Stimulated activated CD4-positive, alpha-beta T cell treated with anti-CD3 and anti-CD28 coated beads, Interleukin-12 subunit alpha, Interleukin-12 subunit beta, amount 100 ng/mL, for 24 hours (primary cell): ENCODE results near the gene TMEM178B.
A peak's percentile ranks its signal among the peaks of the same experiment; 100 is the strongest.

Experiments used
- DNase-seq, 2 experiments: peaks; one replicate each; pipeline ENCODE4 v3.0.0-alpha.2; 2020; ENCODE audit warnings: low read depth in 2 of 2

The TMEM178B gene

DNA sequence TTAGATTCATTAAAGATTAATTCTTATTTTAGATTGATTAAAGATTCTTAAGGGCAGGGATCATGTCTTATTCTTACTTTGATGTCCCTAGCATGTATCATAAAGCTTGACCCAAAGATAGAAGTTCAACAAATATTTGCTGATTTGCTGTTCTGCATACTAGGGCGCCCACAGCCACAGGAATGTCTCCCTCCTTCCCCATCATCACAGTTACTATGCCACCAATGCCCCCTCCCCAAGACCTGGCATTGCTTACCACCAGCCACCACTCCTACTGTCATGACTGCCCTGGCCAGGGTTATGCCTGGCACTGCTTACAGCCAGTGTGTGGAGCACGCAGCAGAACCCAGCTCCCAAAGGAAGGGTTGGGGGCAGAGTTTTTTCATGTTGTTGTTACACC lies 390.7 kb downstream of the TMEM178B start:
- DNase-seq, result no peak

- DNase-seq, result no peak
Observed at GRCh38 chr7:141466151-141466904, 392.5 kb downstream of the TMEM178B start.

- no peak for DNase-seq
Observed at GRCh38 chr7:141468341-141468740, 394.5 kb downstream of the TMEM178B start.

DNA sequence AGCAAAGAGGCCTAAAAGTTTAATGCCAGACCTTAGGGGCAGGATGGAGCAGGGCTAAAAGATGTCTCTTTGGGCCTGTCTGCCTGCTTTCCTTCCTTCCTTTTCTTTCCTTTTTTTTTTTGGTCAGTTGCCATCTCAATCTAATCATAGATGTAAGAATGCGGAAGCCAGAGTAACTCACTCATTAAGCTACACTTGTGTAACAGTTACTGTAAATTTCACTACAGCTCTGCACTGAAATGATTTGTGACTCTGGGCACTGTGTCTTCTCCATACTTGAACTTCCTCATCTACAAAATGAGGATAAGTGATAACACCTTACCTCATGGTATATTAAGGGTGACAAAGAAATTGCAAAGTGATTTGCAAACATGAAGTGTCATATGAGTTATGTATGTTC lies 401.8 kb downstream of the TMEM178B start:
- DNase-seq, result no peak

DNA sequence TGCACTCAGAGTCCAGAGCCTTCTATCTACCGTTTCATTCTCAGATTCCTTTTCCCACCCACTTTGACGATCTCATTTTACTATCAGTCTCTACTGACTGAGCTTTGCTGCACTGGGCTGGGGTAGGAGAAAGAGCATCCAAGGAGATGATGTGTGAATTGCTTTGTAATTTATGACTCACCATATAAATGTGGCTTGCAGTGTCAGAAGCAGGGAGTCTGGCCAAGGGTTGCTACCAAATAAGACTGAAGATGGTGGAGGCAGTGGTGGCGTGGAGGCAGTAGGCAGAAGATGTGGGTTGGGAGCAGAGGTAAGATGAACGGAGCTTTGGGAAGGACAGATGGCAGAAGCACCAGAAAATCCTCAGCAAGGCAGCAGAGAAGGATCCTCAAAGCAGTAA lies 404.0 kb downstream of the TMEM178B start:
- DNase-seq, result no peak

DNA sequence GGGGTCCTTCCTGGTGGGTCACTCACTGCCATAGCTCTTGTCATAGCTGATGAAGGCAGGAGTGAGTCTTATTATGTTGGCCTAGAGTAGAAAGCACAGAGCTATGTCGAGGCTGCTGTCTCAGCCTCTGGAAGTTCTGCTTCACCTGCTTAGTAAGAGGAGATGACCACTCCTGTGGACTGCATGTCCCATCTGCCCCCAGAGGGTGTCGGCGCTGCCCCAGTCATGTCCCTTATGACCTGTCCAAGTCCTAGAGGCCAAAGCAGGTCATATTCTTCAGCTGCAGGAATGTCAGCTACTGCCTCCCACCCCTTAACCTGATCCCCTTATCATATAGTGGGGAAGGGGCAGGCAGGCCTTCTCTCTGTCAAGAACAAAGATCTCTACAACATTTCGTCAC lies 405.0 kb downstream of the TMEM178B start:
- DNase-seq, result no peak

GRCh38 chr7:141480953-141481352 lies 407.1 kb downstream of the TMEM178B start:
- no peak for DNase-seq

DNA sequence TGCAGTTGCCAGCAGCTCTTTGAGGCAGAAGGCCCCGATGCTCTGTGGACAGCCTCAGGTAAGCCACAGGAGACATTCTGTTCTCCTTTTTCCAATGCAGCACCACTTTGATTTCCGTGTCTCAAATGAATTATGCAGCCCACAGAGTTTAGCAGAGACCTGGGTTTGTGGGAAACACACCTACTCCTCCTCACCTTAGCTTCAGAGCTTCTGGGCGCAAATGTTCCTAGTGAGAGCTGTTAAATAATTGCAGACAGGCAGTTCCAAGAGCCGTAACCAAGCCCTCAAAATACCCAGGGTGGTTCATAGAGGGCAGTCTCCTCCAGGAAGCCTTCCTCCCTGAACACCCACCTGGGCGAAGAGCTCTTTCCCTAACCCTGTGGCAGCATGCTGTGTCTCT lies 408.1 kb downstream of the TMEM178B start:
- DNase-seq, result no peak

DNA sequence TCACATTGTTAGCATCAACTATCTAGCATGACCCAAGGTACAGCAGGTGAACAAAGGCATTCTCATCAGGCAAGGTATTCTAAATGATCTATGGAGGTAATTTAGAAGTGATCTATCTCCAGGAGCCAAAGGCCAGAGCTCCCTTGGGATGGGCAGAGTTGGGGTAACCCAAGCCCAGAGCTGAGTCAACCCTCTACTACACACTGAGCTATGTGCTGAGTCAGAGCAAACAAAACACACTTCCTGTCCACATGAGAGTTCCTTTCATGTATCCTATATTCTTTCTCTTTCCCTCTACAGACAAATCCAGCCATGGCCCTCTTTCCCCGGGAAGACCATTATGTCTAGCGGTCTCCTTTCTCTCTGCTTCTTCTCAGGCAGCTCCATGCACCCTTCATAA lies 409.2 kb downstream of the TMEM178B start:
- no peak for DNase-seq

DNA sequence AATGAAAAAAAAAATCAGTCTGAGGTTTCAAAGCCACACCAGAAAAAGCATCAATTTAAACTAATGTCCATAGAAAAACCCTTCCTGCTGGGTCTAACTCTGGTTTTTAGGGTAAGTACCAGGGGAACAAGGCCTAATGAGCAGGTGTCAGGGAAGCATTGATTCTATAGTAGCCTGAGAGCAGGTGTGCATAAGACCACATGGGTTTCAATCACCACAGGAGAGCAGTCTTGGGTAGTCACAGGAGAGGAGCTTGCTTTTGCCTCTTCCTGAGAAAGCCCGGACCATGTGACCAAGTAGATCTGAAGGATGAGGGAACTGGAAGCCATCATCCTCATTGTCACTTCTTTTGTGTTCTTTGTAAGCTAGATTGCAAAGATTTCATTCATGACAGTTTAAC lies 411.0 kb downstream of the TMEM178B start:
- DNase-seq, result no peak

GRCh38 chr7:141486959-141487358 lies 413.1 kb downstream of the TMEM178B start:
- no peak for DNase-seq

DNA sequence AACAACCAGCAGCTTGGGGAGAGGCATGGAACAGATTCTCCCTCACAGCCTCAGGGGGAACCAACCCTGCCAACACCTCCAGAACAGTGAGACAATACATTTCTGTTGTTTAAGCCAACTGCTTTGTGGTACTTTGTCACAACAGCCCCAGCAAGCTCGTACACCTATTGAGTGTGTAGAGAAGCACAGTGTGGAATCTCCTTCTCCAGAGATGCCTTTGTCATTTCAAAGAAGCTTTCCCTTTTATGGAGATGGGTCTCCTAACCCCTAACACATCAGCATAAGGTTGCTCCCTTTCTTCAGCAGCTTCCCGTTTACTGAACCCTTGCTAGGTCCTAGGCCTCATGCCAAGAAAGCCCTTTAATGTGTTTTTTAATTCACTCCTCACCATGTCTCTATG lies 416.6 kb downstream of the TMEM178B start:
- no peak for DNase-seq

- no peak for DNase-seq
Observed at GRCh38 chr7:141495057-141495456, 421.2 kb downstream of the TMEM178B start.

DNA sequence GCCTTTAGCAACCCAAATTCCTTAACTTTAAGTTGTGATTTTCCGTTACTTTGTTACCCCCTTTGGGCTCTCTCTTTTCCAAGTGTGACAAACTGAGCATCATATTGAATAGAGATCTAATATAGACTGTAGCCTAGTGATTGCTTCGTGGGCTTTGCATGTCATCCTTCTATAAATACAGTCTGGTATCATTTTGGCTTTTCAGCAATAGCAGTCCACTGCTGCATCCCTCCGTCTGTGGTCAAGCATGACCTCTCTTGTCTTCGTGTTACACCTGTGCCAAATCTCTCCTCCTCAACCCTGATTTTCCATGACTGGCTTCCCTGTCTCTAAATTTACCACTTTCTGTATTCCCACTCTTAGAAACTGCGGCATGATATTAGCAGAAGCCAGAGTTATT lies 423.5 kb downstream of the TMEM178B start:
- DNase-seq, result no peak

DNA sequence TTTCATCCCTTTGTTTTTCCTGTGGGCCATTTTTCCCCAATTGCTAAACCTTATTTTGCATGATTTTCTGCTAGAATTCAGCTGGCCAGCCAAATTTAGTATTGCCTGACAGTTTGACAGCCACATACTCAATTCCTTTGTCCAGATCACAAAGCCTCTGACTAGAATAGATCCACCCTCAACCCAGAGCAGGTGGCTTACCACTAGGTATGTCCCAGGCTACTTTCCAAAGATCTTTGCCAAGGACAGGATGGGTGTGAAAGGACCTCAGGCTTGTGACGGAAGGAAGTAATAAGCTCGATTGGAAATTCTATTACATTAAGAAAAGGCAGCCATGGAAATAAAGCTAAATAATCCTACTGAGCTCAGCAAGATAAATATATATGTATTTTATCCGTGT lies 426.7 kb downstream of the TMEM178B start:
- DNase-seq, result no peak

DNA sequence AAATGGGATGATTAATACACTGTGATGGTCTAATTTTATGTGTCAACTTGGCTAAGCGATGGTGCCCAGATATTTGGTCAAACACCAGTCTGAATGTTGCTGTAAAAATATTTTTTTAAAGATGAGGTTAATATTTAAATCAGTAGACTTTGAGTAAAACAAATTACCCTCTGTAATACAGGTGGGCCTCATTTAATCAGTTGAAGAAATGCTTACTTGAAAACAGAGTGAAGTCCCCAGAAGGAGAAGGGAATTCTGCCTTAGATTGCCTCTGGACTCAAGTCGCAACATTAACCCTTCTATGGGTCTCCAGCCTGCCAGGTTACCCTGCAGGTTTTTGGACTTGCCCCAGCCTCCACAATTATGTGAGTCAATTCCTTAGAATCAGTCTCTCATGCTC lies 427.6 kb downstream of the TMEM178B start:
- DNase-seq, result no peak

- DNase-seq, result peak in 1 of 2 experiments; percentile 4
Observed at GRCh38 chr7:141511316-141511675, 437.4 kb downstream of the TMEM178B start.

DNA sequence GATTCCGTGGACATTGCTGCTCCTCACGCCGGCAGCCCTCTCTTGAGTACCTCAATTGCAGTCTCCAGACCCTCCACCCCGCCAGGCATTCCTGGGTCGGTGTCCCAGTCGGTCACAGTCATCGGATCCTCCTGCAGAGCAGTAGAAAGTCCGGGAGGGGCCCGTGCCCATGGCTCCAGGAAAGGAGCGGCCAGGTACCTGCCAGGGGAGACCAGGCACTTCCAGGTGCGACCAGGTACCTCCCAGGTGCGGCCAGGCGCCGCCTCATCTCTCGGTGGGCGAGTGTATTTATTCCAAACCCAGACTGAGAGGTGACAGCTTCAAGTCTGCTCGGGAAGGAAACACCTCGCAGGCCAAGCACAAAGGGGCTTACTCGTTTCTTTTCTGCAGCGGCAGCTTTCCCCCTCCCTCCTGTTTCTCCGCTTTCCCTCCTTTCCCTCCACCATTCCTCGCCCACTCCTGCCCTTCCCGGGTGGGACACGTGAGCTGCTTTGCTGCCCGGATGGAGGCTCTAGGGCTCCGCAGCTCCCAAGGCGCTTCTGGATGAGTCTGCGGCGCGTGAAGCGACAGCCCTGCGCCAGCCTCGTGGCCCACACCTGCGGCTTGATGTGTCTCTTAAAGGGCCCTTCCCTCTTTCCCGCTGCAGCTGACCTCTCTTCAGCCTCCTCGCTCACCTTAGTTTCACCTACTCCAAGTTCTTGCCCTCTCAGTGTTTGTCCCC lies 438.0 kb downstream of the TMEM178B start:
- DNase-seq, result no peak

DNA sequence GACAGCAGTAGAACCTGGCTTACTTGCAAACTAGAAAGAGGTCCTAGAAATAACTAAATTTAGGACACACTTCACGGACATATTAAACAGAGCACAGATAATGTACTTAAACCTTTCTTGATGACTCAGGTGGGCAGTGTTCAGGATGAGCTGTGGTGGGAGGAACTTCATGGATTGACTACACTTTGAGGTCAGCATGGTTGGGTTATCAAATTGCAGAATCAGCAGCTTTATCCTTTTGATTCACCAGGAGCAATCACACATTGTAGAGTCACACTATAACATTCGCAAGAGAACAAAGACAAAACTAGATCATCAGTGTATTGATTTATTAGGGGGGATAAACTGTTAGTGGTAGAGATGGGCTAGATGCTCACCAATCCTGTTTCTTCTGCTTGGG lies 438.7 kb downstream of the TMEM178B start:
- DNase-seq, result no peak

DNA sequence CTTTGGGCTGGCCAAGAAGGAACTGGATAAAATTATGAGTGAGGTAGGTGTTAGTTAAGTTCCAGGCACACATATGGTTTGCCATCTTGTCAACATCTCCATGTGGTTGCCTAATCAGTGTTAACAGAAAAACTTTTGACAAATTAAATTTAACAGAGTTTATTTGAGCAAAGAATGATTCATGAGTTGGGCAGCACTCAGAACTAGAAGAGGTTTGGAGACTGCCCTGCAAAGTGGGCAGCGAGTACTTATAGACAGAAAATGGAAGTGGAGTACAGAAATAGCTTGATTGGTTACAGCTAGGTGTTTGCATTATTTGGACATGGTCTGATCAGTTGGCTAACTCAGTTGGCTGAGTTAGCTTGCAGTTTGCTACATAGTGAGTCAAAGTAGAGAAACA lies 439.9 kb downstream of the TMEM178B start:
- DNase-seq, result no peak

- no peak for DNase-seq
Observed at GRCh38 chr7:141515941-141516340, 442.1 kb downstream of the TMEM178B start.

- no peak for DNase-seq
Observed at GRCh38 chr7:141519623-141520022, 445.8 kb downstream of the TMEM178B start.

DNA sequence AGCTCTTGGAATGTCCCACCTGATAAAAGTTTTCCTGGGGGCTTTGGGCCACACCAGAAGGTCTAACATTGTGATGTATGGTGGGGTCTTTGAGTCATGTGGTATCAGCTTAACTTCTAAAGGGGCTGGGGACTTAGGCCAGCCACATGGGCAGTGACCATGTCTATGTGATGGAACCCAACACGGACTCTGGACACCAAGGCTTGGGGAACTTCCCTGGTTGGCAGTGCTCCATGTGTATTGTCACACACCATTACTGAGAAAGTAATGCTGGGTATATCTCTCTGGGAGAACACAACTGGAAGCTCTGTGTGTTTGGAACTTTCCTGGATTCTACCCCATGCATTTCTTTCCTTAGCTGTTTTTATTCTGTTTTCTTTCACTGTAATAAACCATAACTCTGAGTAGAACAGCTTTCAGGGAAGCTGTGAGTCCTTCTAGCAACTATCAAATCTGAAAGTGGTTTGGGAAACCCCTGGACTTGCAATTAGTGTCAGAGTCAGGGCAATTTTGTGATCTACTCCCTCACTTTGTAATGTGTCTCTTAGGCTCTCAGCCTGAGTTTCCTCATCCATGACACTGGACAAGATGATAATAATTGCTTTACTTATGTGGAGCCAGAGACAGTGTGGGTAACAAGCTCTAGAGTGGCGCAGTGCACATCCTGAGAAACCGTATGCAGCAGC lies 448.9 kb downstream of the TMEM178B start:
- DNase-seq, result no peak
